HEK293 (cell line): ENCODE measurements around the gene APBB2.

Experiments used
- ATF2 ChIP-seq: fragments of 450-650 bp; formaldehyde crosslinking; IDR thresholded peaks from 2 replicates; pipeline ENCODE4 v1.5.1; 2016; ENCODE audit warnings: missing biosample characterization, missing genetic modification characterization, low read depth
- CTCF ChIP-seq: fragments of 450-650 bp; formaldehyde crosslinking; IDR thresholded peaks from 2 replicates; pipeline ENCODE4 v1.5.1; 2016; ENCODE audit warnings: missing biosample characterization, missing genetic modification characterization
- GLI4 ChIP-seq: fragments of 450-650 bp; formaldehyde crosslinking; IDR thresholded peaks from 2 replicates; pipeline ENCODE4 v1.5.1; 2016; ENCODE audit warnings: missing biosample characterization, missing genetic modification characterization
- KLF8 ChIP-seq: fragments of 450-650 bp; formaldehyde crosslinking; IDR thresholded peaks from 2 replicates; pipeline ENCODE4 v1.5.1; 2016; ENCODE audit warnings: missing biosample characterization, missing genetic modification characterization
- ZBTB7A ChIP-seq: fragments of 450-650 bp; formaldehyde crosslinking; IDR thresholded peaks from 2 replicates; pipeline ENCODE4 v1.5.1; 2016; ENCODE audit warnings: low read depth, missing biosample characterization, missing genetic modification characterization
- ZFP3 ChIP-seq: fragments of 450-650 bp; formaldehyde crosslinking; IDR thresholded peaks from 2 replicates; pipeline ENCODE4 v1.5.1; 2016; ENCODE audit warnings: low read depth, missing biosample characterization, missing genetic modification characterization
- ZNF140 ChIP-seq: fragments of 450-650 bp; formaldehyde crosslinking; IDR thresholded peaks from 2 replicates; pipeline ENCODE4 v1.5.1; 2016; ENCODE audit warnings: missing biosample characterization, missing genetic modification characterization
- ZNF148 ChIP-seq: fragments of 450-650 bp; formaldehyde crosslinking; IDR thresholded peaks from 2 replicates; pipeline ENCODE4 v1.5.0; 2017; ENCODE audit warnings: missing biosample characterization, missing genetic modification characterization, borderline replicate concordance
- ZNF175 ChIP-seq: fragments of 450-650 bp; formaldehyde crosslinking; IDR thresholded peaks from 2 replicates; pipeline ENCODE4 v1.5.1; 2016; ENCODE audit warnings: missing biosample characterization, missing genetic modification characterization
- ZNF398 ChIP-seq: fragments of 450-650 bp; formaldehyde crosslinking; IDR thresholded peaks from 2 replicates; pipeline ENCODE4 v1.5.1; 2017; ENCODE audit warnings: missing biosample characterization, missing genetic modification characterization
- ZNF416 ChIP-seq: fragments of 450-650 bp; formaldehyde crosslinking; IDR thresholded peaks from 2 replicates; pipeline ENCODE4 v1.5.1; 2016; ENCODE audit warnings: missing biosample characterization, missing genetic modification characterization
- ZNF629 ChIP-seq: fragments of 450-650 bp; formaldehyde crosslinking; IDR thresholded peaks from 2 replicates; pipeline ENCODE4 v1.5.1; 2017; ENCODE audit warnings: missing biosample characterization, missing genetic modification characterization
- ZNF645 ChIP-seq: fragments of 450-650 bp; formaldehyde crosslinking; IDR thresholded peaks from 2 replicates; pipeline ENCODE4; 2016; ENCODE audit warnings: missing biosample characterization, missing genetic modification characterization
- ZSCAN30 ChIP-seq: fragments of 450-650 bp; IDR thresholded peaks from 2 replicates; pipeline ENCODE4 v1.5.1; 2018; ENCODE audit warnings: missing biosample characterization, mild to moderate bottlenecking, missing genetic modification characterization, moderate library complexity

- TF ChIP-seq ZNF416 (tag by site-specific recombination) (no peak), ZSCAN30 (tag by site-specific recombination) (no peak), ZNF645 (tag by site-specific recombination) (no peak), ZNF398 (no peak), ZNF148 (tag by site-specific recombination) (no peak), ZFP3 (tag by site-specific recombination) (no peak), CTCF (tag by site-specific recombination) (no peak), KLF8 (no peak), ZNF140 (tag by site-specific recombination) (no peak), ZBTB7A (tag by site-specific recombination) (no peak), ATF2 (no peak), ZNF629 (tag by site-specific recombination) (no peak), ZNF175 (tag by site-specific recombination) (no peak), GLI4 (tag by site-specific recombination) (no peak)
Observed at GRCh38 chr4:40789771-40790170, 424.6 kb downstream of the APBB2 start.
